Measurements from ENCODE around the gene DNAJA2.

Gene DNAJA2

GRCh38 chr16:46976550-46976949, 3.1 kb upstream of the DNAJA2 start:
- peak; percentile 39 for DNase-seq (ENCODE audit: low read depth)
- TF ChIP-seq, protein P1, sequence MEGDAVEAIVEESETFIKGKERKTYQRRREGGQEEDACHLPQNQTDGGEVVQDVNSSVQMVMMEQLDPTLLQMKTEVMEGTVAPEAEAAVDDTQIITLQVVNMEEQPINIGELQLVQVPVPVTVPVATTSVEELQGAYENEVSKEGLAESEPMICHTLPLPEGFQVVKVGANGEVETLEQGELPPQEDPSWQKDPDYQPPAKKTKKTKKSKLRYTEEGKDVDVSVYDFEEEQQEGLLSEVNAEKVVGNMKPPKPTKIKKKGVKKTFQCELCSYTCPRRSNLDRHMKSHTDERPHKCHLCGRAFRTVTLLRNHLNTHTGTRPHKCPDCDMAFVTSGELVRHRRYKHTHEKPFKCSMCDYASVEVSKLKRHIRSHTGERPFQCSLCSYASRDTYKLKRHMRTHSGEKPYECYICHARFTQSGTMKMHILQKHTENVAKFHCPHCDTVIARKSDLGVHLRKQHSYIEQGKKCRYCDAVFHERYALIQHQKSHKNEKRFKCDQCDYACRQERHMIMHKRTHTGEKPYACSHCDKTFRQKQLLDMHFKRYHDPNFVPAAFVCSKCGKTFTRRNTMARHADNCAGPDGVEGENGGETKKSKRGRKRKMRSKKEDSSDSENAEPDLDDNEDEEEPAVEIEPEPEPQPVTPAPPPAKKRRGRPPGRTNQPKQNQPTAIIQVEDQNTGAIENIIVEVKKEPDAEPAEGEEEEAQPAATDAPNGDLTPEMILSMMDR (IDR thresholded peaks at IDR 0.05; ENCODE audit: insufficient read depth, low read depth, low read length, missing control alignments): no peak
- H3K4me3 ChIP-seq (ENCODE audit: low read depth, low read length): peak overlapping the region; percentile 27; the same call in 1 of the 2 replicates

GRCh38 chr16:46975908-46976470, 2.5 kb upstream of the DNAJA2 start:
- DNase-seq (ENCODE audit: low read depth): peak; percentile 33
- peak overlapping the region; percentile 27; the same call in 1 of the 2 replicates for H3K4me3 ChIP-seq (ENCODE audit: low read depth, low read length)
- TF ChIP-seq, protein P1 (IDR thresholded peaks at IDR 0.05; ENCODE audit: insufficient read depth, low read depth, low read length, missing control alignments): no peak

- no peak overlapping the region for H3K4me3 ChIP-seq (ENCODE audit: low read depth, low read length)
- DNase-seq (ENCODE audit: low read depth): no peak
- TF ChIP-seq, protein P1 (IDR thresholded peaks at IDR 0.05; ENCODE audit: insufficient read depth, low read depth, low read length, missing control alignments): no peak
Observed at GRCh38 chr16:46975165-46975564, 1.7 kb upstream of the DNAJA2 start.

- H3K4me3 ChIP-seq (ENCODE audit: low read depth, low read length): peak overlapping the region; percentile 73
- TF ChIP-seq, protein P1 (IDR thresholded peaks at IDR 0.05; ENCODE audit: insufficient read depth, low read depth, low read length, missing control alignments): peak; percentile 24
- peak; percentile 82 for DNase-seq (ENCODE audit: low read depth)
Observed at GRCh38 chr16:46974352-46974751, 878 bp upstream of the DNAJA2 start.

DNA sequence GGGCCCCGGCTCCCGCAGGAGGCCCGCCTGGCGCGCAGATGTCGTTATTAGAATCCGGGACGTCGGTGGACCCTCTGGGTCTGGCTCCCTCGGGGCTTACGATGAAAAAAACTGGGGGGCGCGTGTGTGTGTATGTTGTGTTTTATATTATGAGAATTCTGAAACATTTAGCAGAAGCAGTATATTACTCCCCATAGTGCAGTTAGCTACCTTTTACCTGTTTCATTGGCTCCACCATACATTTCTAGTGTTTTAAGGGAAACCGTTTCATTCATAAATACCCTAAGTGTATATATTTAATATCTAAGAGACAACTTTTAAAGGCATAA, 486 bp upstream of the DNAJA2 start:
- TF ChIP-seq, protein P1 (IDR thresholded peaks at IDR 0.05; ENCODE audit: insufficient read depth, low read depth, low read length, missing control alignments): no peak
- DNase-seq (ENCODE audit: low read depth): no peak
- peak overlapping the region; percentile 73 for H3K4me3 ChIP-seq (ENCODE audit: low read depth, low read length)

GRCh38 chr16:46972429-46973206, 856 bp downstream of the DNAJA2 start:
- peak overlapping the region; percentile 73 for H3K4me3 ChIP-seq (ENCODE audit: low read depth, low read length)
- TF ChIP-seq, protein P1 (IDR thresholded peaks at IDR 0.05; ENCODE audit: insufficient read depth, low read depth, low read length, missing control alignments): no peak
- peak; percentile 59 for DNase-seq (ENCODE audit: low read depth)

Measured in GM12865 (cell line).